ENCODE results near the gene BACH2.

GRCh38 chr6:89948876-89949275 lies 347.8 kb downstream of the BACH2 start:
- TF ChIP-seq RAD21 (IDR thresholded peaks at IDR 0.05 in 1 of 2, conservative IDR thresholded peaks at IDR 0.05 in 1 of 2; ENCODE audit: low read depth in 2 of 2, low read length in 2 of 2) (no peak), EZH2 (IDR thresholded peaks at IDR 0.05; ENCODE audit: low read depth, low read length, severe bottlenecking) (no peak)
